ENCODE results near the gene PDXDC1.
"Not testable (repeated sequence)": the region's sequence is repeated elsewhere in the genome, so short reads cannot be mapped to it uniquely, and the experiment has no call there.

The PDXDC1 gene

DNA sequence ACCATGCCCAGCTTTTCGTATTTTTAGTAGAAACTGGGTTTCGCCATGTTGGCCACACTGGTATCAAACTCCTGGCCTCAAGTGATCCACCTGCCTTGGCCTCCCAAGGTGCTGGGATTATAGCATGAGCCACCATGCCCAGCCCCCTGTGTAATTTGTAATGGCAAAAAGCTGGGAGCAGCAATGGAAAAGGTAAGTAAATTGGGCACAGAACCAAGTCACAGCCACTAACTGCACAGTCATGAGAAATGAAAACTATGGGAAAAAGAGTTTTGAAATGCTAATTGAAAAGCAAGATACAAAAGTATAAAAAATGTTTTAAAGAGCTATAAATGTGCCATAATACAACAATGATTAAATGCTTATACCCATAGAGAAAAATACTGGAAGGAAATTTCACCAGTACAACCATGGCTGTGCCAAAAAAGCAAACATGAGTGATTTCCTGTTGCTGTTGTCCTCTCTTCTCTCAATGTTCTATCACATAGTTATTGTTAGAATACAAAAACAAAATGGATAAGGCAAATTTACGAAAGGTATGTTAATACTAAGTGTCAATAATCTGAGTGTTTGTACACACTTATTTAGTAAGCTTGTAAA lies 74.9 kb downstream of the PDXDC1 start:
- no peak for ATAC-seq
- TF ChIP-seq, protein P1, sequence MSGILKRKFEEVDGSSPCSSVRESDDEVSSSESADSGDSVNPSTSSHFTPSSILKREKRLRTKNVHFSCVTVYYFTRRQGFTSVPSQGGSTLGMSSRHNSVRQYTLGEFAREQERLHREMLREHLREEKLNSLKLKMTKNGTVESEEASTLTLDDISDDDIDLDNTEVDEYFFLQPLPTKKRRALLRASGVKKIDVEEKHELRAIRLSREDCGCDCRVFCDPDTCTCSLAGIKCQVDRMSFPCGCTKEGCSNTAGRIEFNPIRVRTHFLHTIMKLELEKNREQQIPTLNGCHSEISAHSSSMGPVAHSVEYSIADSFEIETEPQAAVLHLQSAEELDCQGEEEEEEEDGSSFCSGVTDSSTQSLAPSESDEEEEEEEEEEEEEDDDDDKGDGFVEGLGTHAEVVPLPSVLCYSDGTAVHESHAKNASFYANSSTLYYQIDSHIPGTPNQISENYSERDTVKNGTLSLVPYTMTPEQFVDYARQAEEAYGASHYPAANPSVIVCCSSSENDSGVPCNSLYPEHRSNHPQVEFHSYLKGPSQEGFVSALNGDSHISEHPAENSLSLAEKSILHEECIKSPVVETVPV (CRISPR knock-in tag; IDR thresholded peaks at IDR 0.05): no peak
- TF ChIP-seq CSDC2 (CRISPR knock-in tag; IDR thresholded peaks at IDR 0.05): no peak

DNA sequence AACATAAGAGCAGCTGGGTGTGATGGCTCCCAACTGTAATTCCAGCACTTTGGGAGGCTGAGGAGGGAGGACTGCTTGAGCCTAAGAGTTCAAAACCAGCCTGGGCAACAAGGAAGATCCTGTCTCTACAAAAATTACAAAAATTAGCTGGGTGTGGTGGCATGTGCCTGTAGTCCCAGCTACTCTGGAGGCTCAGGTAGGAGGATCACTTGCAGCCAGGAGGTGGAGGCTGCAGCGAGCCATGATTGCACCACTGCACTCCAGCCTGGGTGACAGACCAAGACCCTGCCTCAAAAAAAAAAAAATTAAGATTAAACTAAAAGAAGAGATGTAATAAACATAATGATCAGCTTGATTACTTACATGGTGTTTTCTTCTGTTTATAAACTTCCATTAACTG lies 75.6 kb downstream of the PDXDC1 start:
- ATAC-seq: not testable (repeated sequence)

DNA sequence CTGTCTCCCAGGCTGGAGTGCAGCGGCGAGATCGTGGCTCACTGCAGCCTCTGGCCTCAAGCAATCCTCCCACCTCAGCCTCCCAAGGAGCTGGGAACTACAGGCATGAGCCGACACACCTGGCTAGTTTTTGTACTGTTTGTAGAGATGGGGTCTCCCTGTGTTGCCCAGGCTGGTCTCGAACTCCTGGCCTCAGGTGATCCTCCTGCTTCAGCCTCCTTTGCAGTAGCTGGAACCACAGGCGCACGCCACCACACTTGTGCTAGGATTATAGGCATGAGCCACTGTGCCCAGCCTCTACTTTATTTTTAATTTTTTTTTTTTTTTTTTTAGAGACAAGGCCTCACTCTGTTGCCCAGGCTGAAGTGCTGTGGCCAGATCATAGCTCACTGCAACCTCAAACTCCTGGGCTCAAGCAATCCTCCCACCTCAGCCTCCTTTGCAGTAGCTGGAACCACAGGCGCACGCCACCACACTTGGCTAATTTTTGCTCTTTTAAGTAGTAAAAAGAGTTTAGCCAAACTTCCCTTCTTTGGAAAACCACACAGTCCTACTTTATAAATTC lies 76.6 kb downstream of the PDXDC1 start:
- TF ChIP-seq, protein P2, sequence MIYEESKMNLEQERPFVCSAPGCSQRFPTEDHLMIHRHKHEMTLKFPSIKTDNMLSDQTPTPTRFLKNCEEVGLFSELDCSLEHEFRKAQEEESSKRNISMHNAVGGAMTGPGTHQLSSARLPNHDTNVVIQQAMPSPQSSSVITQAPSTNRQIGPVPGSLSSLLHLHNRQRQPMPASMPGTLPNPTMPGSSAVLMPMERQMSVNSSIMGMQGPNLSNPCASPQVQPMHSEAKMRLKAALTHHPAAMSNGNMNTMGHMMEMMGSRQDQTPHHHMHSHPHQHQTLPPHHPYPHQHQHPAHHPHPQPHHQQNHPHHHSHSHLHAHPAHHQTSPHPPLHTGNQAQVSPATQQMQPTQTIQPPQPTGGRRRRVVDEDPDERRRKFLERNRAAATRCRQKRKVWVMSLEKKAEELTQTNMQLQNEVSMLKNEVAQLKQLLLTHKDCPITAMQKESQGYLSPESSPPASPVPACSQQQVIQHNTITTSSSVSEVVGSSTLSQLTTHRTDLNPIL (CRISPR knock-in tag; IDR thresholded peaks at IDR 0.05; ENCODE audit: low read depth): no peak
- TF ChIP-seq ZNF565 (CRISPR knock-in tag; conservative IDR thresholded peaks at IDR 0.05; ENCODE audit: low read depth): no peak
- TF ChIP-seq SNAI2 (CRISPR knock-in tag; IDR thresholded peaks at IDR 0.05): no peak
- no peak for TF ChIP-seq CSDC2 (CRISPR knock-in tag; IDR thresholded peaks at IDR 0.05)
- TF ChIP-seq ISL1 (CRISPR knock-in tag; IDR thresholded peaks at IDR 0.05): no peak
- no peak for TF ChIP-seq ZFP3 (CRISPR knock-in tag; IDR thresholded peaks at IDR 0.05)
- TF ChIP-seq, protein P3, sequence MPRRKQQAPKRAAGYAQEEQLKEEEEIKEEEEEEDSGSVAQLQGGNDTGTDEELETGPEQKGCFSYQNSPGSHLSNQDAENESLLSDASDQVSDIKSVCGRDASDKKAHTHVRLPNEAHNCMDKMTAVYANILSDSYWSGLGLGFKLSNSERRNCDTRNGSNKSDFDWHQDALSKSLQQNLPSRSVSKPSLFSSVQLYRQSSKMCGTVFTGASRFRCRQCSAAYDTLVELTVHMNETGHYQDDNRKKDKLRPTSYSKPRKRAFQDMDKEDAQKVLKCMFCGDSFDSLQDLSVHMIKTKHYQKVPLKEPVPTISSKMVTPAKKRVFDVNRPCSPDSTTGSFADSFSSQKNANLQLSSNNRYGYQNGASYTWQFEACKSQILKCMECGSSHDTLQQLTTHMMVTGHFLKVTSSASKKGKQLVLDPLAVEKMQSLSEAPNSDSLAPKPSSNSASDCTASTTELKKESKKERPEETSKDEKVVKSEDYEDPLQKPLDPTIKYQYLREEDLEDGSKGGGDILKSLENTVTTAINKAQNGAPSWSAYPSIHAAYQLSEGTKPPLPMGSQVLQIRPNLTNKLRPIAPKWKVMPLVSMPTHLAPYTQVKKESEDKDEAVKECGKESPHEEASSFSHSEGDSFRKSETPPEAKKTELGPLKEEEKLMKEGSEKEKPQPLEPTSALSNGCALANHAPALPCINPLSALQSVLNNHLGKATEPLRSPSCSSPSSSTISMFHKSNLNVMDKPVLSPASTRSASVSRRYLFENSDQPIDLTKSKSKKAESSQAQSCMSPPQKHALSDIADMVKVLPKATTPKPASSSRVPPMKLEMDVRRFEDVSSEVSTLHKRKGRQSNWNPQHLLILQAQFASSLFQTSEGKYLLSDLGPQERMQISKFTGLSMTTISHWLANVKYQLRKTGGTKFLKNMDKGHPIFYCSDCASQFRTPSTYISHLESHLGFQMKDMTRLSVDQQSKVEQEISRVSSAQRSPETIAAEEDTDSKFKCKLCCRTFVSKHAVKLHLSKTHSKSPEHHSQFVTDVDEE (CRISPR knock-in tag; IDR thresholded peaks at IDR 0.05): no peak
- TF ChIP-seq ZNF8 (CRISPR knock-in tag; IDR thresholded peaks at IDR 0.05): no peak
- no peak for TF ChIP-seq ARNTL (CRISPR knock-in tag; IDR thresholded peaks at IDR 0.05; ENCODE audit: borderline replicate concordance, low read depth)
- no peak for TF ChIP-seq OSR1 (CRISPR knock-in tag; IDR thresholded peaks at IDR 0.05)
- no peak for TF ChIP-seq TCF4 (CRISPR knock-in tag; IDR thresholded peaks at IDR 0.05; ENCODE audit: borderline replicate concordance)
- no peak for TF ChIP-seq TOX (CRISPR knock-in tag; IDR thresholded peaks at IDR 0.05; ENCODE audit: borderline replicate concordance)
- no peak for TF ChIP-seq ZFP30 (CRISPR knock-in tag; IDR thresholded peaks at IDR 0.05)
- TF ChIP-seq ZC3H10 (CRISPR knock-in tag; IDR thresholded peaks at IDR 0.05): no peak
- no peak for TF ChIP-seq ZNF70 (CRISPR knock-in tag; IDR thresholded peaks at IDR 0.05)
- TF ChIP-seq GLIS3 (CRISPR knock-in tag; IDR thresholded peaks at IDR 0.05): no peak
- no peak for TF ChIP-seq PPARA (CRISPR knock-in tag; IDR thresholded peaks at IDR 0.05; ENCODE audit: borderline replicate concordance)
- no peak for ATAC-seq

DNA sequence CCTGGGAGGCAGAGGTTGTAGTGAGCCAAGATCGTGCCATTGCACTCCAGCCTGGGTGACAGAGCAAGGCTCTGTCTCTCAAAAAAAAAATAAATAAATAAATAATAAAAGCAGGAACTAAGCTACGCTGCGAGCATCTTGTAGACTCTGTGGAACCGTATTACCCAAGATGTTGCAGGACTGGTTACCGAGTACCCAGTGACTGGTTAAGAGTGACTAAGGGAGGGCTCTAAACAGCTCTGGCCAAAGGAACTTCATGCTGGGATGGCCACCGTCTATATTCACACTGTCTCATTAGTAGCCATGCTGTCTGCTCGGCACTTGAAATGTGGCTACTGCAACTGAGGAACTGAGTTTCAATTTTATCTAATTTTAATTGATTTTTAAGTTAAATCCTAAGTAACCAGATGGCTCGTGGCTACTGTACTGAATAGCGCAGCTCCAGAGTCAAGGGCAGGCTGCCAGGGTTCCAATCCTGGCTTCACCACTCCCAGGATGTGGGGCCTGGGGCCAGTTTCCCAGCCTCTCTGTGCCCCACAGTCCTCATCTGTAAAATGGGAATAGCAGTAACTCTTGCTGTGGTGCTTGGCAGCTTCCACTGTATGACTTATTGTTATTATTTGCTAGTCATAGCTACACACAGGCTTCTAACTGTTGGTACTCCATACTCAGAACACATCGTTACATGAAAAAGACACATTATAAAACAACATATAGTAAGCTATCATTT lies 78.1 kb downstream of the PDXDC1 start:
- ATAC-seq: no peak
- TF ChIP-seq PPARA (CRISPR knock-in tag; IDR thresholded peaks at IDR 0.05; ENCODE audit: borderline replicate concordance): no peak

DNA sequence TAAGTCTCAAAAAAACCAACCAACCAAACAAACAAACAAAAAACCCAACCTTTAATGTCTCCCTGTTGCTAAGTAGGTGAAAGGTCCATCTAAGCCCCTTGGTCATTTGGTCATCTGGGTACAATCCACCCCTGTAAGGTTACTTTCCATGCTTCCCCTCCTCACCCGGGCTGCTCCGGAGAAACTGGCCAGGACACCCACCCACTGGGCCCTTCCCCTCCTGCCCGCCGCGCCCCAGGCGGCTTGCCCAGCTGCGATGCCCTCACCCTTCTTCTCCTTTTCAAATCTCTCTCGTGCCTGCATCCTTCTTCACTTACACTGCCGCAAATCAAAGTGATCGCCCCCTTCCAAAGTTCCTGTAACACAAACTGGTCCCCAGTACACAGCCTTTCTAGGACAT lies 79.1 kb downstream of the PDXDC1 start:
- TF ChIP-seq, protein P3 (CRISPR knock-in tag; IDR thresholded peaks at IDR 0.05): no peak
- TF ChIP-seq ISL1 (CRISPR knock-in tag; IDR thresholded peaks at IDR 0.05) (no peak), ZNF565 (CRISPR knock-in tag; conservative IDR thresholded peaks at IDR 0.05; ENCODE audit: low read depth) (no peak), RARB (CRISPR knock-in tag; IDR thresholded peaks at IDR 0.05) (no peak), TOX (CRISPR knock-in tag; IDR thresholded peaks at IDR 0.05; ENCODE audit: borderline replicate concordance) (no peak)
- TF ChIP-seq, protein P4, sequence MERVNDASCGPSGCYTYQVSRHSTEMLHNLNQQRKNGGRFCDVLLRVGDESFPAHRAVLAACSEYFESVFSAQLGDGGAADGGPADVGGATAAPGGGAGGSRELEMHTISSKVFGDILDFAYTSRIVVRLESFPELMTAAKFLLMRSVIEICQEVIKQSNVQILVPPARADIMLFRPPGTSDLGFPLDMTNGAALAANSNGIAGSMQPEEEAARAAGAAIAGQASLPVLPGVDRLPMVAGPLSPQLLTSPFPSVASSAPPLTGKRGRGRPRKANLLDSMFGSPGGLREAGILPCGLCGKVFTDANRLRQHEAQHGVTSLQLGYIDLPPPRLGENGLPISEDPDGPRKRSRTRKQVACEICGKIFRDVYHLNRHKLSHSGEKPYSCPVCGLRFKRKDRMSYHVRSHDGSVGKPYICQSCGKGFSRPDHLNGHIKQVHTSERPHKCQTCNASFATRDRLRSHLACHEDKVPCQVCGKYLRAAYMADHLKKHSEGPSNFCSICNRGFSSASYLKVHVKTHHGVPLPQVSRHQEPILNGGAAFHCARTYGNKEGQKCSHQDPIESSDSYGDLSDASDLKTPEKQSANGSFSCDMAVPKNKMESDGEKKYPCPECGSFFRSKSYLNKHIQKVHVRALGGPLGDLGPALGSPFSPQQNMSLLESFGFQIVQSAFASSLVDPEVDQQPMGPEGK (CRISPR knock-in tag; IDR thresholded peaks at IDR 0.05; ENCODE audit: borderline replicate concordance): no peak
- no peak for ATAC-seq

Measured in SK-N-SH treated with all-trans-retinoic acid at 6 μM for 48 hours (cell line).